Melanocyte of skin (primary cell): ENCODE measurements around the gene DRICH1. TPM values are rescaled to one million over a fixed set of nuclear protein-coding genes. Genes with fewer than 3 reads are reported as not detected.

Experiments
- small RNA-seq, 2 donors: library from RNA; depleted of rRNA; stranded (forward); fragments of <200 nt; gene quantifications; one replicate each; pipeline ENCODE3, GENCODE V24; 2012
- total RNA-seq, 2 donors: library from RNA; depleted of rRNA; stranded (reverse); fragments of >200 nt; gene quantifications; 2 replicates each; pipeline ENCODE4 v1.2.3, GENCODE V29; 2012

The DRICH1 gene, protein sequence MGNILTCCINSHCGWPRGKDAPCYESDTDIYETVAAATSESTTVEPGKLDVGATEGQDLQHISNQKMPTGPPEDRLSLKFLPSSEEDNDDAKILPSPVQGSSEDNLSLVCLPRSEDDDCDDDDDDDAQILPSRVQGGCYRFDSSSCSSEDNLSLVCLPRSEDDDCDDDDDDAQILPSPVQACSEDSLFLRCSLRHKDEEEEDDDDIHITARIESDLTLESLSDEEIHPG
- not detected for total RNA-seq

DNA sequence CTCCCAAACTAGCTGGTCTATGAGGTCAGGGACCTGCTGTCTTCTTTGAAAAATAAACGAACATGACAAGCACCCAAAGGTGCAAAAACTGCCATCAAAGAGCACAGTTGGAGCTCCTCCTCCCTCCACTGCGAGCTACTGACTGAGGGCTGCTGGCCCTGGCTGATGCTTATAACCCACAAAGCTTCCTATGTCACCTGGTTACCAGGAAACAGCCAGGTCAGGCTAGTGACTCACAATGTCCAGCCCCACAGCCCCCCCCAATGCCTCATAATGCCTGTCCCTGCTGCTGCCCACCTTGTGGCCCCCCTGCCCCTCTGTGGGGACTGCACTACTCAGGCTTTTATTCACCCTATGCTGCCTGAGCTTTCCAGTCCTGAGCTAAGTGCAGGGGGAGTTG is at the start of gene DRICH1:
DRICH1 (minus strand) TSS at position 144 of the 400 bp plus-strand sequence. CDS start 298 bp downstream, outside the sequence.

DNA sequence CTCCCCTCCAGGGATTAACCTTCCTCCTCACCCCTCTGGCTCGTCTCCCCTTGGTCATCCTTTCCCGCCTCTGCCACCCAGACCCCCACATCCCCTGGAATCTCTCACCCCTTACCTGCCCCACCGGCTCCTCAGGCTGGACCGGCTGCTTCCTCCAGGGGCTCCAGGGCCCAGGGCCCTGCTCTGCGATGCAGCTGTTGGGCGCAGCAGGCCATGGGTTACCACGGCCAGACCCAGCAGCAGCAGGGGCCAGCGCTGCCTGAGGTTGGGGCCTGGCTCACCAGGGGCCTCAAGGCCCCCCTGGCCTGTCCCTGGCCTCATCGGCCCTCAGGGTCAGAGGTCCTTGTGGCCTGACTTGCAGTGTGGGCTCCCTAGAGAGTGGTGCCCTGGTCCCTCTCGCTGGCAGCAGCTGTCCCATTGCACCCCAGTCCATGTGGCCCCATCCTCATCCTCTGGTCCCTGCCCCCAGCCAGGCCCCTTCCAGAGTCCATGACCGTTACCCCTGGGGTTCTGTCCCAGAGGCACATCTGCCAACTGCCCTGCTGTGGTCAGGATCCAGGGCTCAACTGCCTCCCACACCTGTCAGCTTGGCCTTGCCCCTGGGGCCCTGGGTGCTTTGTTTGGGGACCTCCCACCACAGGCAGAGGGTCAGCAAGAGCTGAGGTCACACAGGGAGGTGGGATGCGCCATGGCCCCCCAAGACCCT is 52.1 kb downstream of the DRICH1 start, which contains the start of gene IGLL1:
IGLL1 (minus strand) TSS at position 421 of the 706 bp plus-strand sequence; CDS start at position 321, 100 bp downstream.

Small RNAs within 50 kb of the gene (small RNA-seq; reads per million reads assigned to genes)
- gene AP000346.3, result 0 reads per million in 2 donors

Other genes with a start within 250 kb of the DRICH1 start
- not detected for gene IGLL1, start 52.0 kb downstream of the DRICH1 start, total RNA-seq
- under 1 TPM in 1 of 2 donors, not detected in 1; under 0.01 TPM for gene RGL4, start 58.7 kb upstream of the DRICH1 start, total RNA-seq
- 1 to 10 TPM; 3.8 to 4.0 TPM for gene ZNF70, start 118.8 kb upstream of the DRICH1 start, total RNA-seq
- not detected for gene VPREB3, start 122.1 kb upstream of the DRICH1 start, total RNA-seq
- under 1 TPM in 1 of 2 donors, not detected in 1; 0.69 TPM for gene C22orf15, start 130.7 kb upstream of the DRICH1 start, total RNA-seq
- 10 to 100 TPM in 1 of 2 donors, 1 to 10 TPM in 1; 2.8 to 12.0 TPM for gene CHCHD10, start 135.7 kb upstream of the DRICH1 start, total RNA-seq
- gene MMP11, start 140.5 kb upstream of the DRICH1 start, total RNA-seq, result 1 to 10 TPM in 1 of 2 donors, under 1 TPM in 1; 1.00 to 2.8 TPM
- gene SMARCB1, start 154.6 kb upstream of the DRICH1 start, total RNA-seq, result 10 to 100 TPM; 44.0 to 52.3 TPM
- gene DERL3, start 206.7 kb upstream of the DRICH1 start, total RNA-seq, result under 1 TPM; under 0.01 to 0.67 TPM
- gene SLC2A11, start 225.6 kb upstream of the DRICH1 start, total RNA-seq, result 1 to 10 TPM; 6.0 to 9.6 TPM